GM12878 (cell line): ENCODE data around the gene TSC22D3. TPM values are rescaled to one million over a fixed set of nuclear protein-coding genes. Genes with fewer than 3 reads are reported as not detected.

Source experiments
- BCL3 ChIP-seq: IDR thresholded peaks from 2 replicates; pipeline ENCODE4 v1.6.1; 2011; ENCODE audit warnings: borderline replicate concordance, low read depth, mild to moderate bottlenecking, moderate library complexity, low read length; ENCODE audit not compliant: insufficient read depth, poor library complexity, severe bottlenecking
- BRCA1 ChIP-seq: IDR thresholded peaks from 2 replicates; pipeline ENCODE4 v1.6.1; 2011; ENCODE audit warnings: low read depth, low read length, improper control_type of control experiment
- EGR1 ChIP-seq, 2 experiments: IDR thresholded peaks; 1 replicate in 1 of 2; 2 replicates in 1 of 2; pipeline ENCODE4 v1.6.1; 2011 to 2012; ENCODE audit warnings: low read depth in 2 of 2, low read length in 2 of 2, borderline replicate concordance in 1 of 2, mild to moderate bottlenecking in 1 of 2, moderate library complexity in 1 of 2
- FOXM1 ChIP-seq: IDR thresholded peaks from 2 replicates; pipeline ENCODE4 v1.6.1; 2012; ENCODE audit warnings: low read depth, mild to moderate bottlenecking, inconsistent platforms, low read length, moderate library complexity
- NFIC ChIP-seq: IDR thresholded peaks from 2 replicates; pipeline ENCODE4 v1.6.1; 2012; ENCODE audit warnings: low read depth, mild to moderate bottlenecking, inconsistent platforms, low read length, moderate library complexity
- PRDM15 ChIP-seq: fragments of 450-650 bp; formaldehyde crosslinking; IDR thresholded peaks from 2 replicates; pipeline ENCODE4 v1.4.0; 2020; ENCODE audit warnings: mild to moderate bottlenecking, moderate library complexity
- SRF ChIP-seq, 2 experiments: IDR thresholded peaks; 2 replicates each; pipeline ENCODE4 v1.6.1; 2011; ENCODE audit warnings: low read depth in 2 of 2, low read length in 2 of 2, mild to moderate bottlenecking in 1 of 2, moderate library complexity in 1 of 2
- polyA plus RNA-seq, 11 experiments: library from polyadenylated mRNA; depleted of rRNA in 4 of 11; unstranded in 6 of 11; stranded (reverse) in 5 of 11; fragments of >200 nt; fragmentation: Nextera tagmentation in 4 of 11; fragmentation: Illumina TruSeq in 1 of 11; extraction: Ambion mirVana in 4 of 11; extraction: Trizol in 1 of 11; gene quantifications; 1 replicate in 1 of 11; 2 replicates in 10 of 11; pipeline versions ENCODE4 v1.2.1 to v1.2.3, GENCODE V29; 2011 to 2016; ENCODE audit warnings: inconsistent platforms in 2 of 11, missing spikeins in 2 of 11, low read depth in 1 of 11
- total RNA-seq, 4 experiments: library from RNA; depleted of rRNA in 3 of 4; stranded (reverse); fragments of >200 nt in 3 of 4; fragmentation: Illumina TruSeq in 1 of 4; extraction: Trizol in 1 of 4; gene quantifications; 2 replicates each; pipeline versions ENCODE4 v1.2.1 to v1.2.3, GENCODE V29; 2013 to 2021
- TF ChIP-seq, protein P1 (sequence below): fragments of 450-650 bp; IDR thresholded peaks from 2 replicates; pipeline ENCODE4 v1.6.1; 2017; ENCODE audit warnings: low read depth, mild to moderate bottlenecking, moderate library complexity

The TSC22D3 gene
- total and polyA plus RNA-seq, 10 of the 15 experiments (the other 5 are each of a cell fraction or from before 2014, with no cell fraction given) = 4.6 to 122 (median 16.1) TPM

GRCh38 chrX:107691024-107691448 is 84.6 kb downstream of the TSC22D3 start (continued):
- TF ChIP-seq FOXM1 = no peak
- TF ChIP-seq, protein P1, sequence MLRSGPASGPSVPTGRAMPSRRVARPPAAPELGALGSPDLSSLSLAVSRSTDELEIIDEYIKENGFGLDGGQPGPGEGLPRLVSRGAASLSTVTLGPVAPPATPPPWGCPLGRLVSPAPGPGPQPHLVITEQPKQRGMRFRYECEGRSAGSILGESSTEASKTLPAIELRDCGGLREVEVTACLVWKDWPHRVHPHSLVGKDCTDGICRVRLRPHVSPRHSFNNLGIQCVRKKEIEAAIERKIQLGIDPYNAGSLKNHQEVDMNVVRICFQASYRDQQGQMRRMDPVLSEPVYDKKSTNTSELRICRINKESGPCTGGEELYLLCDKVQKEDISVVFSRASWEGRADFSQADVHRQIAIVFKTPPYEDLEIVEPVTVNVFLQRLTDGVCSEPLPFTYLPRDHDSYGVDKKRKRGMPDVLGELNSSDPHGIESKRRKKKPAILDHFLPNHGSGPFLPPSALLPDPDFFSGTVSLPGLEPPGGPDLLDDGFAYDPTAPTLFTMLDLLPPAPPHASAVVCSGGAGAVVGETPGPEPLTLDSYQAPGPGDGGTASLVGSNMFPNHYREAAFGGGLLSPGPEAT = peak; percentile 25; the same call in 1 of the 2 replicates
- no peak for TF ChIP-seq BRCA1
- TF ChIP-seq SRF (IDR thresholded peaks at IDR 0.05; ENCODE audit: low read depth in 2 of 2, low read length in 2 of 2) = no peak
- TF ChIP-seq NFIC = no peak
- TF ChIP-seq EGR1 (IDR thresholded peaks at IDR 0.05; ENCODE audit: borderline replicate concordance in 1 of 2, low read depth in 2 of 2, low read length in 2 of 2) = 0 out of 3 replicates have a peak, but pooled peaks of 1 of the 2 experiments have one; percentile 47
- TF ChIP-seq BCL3 = no peak
- no peak for TF ChIP-seq PRDM15 (CRISPR knock-in tag)
